T follicular helper cell (primary cell): Measurements from ENCODE around the gene CRLF1.
"Not testable (repeated sequence)": the region's sequence is repeated elsewhere in the genome, so short reads cannot be mapped to it uniquely, and the experiment has no call there.

Source experiments
- DNase-seq: peaks from one replicate; pipeline ENCODE4 v3.0.0-alpha.2; 2020; ENCODE audit warnings: low read depth

The CRLF1 gene

DNA sequence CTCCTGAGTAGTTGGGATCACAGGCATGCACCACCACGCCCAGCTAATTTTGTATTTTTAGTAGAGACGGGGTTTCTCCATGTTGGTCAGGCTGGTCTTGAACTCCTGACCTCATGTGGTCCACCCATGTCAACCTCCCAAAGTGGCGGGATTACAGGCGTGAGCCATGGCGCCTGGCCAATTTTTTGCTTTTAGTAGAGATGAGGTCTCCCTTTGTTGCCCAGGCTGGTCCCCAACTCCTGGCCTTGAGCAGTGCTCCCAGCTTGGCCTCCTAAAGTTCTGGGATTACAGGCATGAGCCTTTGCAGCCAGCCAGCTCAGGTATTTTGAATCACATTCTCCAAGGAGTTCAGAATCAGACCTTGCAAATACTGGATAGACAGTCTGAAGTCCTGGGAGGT, 13.9 kb downstream of the CRLF1 start:
- DNase-seq: not testable (repeated sequence)

GRCh38 chr19:18591735-18592385, 14.7 kb downstream of the CRLF1 start:
- DNase-seq: no peak

DNA sequence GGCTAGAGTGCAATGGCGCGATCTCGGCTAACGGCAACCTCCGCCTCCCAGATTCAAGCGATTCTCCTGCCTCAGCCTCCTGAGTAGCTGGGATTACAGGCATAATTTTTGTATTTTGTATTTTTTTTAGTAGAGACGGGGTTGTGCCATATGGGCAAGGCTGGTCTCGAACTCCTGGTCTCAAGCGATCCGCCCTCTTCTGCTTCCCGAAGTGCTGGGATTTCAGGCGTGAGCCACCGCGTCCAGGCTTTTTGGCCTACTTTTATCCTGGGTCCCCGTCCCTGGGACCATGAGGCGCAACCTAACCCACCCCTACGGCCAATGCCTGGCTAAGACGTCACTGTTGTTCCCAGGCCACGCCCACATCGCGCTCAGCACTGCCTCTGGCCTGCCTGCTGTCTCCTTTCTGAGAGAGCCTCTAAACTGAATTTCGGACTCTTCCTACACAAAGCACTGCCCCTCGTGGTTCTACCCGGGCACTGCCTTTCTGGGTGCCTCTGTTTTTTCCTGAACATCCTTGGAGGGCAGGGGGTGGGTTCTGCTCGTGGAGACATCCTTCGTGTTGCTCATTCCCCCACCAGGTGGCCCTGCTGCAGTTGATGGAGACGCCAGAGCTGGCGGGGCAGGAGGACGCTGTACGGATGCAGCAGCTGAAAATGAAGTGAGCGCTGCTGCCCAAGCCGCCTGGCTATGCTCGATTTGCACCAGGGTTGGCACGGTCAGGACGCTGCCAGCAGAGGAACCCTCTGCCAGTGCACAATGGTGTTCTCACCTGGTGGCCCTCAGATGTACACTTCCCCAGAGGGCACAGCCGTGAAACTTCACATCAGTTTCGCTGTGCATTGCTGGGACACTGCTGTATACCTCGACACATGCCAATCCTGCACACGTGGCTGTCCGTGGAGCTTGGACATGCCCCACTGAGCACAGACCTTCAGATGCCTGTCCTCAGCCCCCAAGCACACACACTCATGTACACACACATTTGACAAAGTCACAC, 16.0 kb downstream of the CRLF1 start:
- DNase-seq: no peak

DNA sequence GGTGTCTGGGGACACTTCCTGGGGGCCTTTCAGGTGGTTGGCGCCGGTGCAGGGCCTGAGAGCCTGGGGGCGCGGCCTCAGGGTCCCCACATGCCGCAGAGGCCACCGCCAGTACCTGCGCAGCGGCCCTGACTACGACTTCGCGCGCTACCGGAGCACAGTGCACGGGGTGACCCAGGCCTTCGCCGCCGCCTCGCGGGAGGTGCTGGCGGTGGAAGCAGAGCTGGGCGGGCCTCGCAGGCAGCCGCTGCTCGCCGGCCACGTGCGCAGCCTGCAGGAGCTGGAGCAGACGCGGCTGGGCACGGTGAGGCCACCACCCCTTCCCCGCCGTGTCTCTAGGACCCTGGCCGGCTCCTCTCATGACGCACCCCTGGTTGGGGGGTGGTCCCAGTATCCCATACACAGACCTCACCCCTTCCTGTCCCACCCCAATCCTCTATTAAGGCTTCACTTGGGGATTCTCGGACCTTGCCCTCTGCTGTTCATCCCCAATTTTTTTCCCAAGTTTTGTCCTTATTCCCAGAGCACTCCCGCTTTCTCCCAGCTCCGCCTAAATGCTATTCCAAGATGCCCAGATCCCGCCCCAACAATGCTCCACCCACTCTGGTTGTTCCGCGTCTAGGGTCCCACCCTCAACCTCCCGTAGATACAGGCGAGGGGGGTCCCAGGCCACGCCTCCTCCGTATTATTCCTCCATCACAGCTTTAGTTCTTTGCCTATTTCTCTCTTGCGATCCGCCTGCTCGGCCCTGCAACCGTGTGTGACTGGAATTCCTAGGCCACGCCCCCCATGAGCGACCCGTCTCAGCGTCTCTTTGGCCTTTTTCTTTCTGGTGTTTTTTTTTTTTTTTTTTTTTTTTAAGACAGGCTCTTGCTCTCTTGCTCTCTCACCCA, 17.0 kb downstream of the CRLF1 start:
- peak; percentile 58 for DNase-seq

- peak; percentile 84 for DNase-seq
Observed at GRCh38 chr19:18588611-18589379, 17.8 kb downstream of the CRLF1 start, which contains the start of gene REX1BD. REX1BD (plus strand) TSS chr19:18588798; CDS start chr19:18588802, 4 bp downstream.

GRCh38 chr19:18587962-18588610, 18.5 kb downstream of the CRLF1 start:
- no peak for DNase-seq

- DNase-seq: no peak
Observed at GRCh38 chr19:18587561-18587960, 19.0 kb downstream of the CRLF1 start.

DNA sequence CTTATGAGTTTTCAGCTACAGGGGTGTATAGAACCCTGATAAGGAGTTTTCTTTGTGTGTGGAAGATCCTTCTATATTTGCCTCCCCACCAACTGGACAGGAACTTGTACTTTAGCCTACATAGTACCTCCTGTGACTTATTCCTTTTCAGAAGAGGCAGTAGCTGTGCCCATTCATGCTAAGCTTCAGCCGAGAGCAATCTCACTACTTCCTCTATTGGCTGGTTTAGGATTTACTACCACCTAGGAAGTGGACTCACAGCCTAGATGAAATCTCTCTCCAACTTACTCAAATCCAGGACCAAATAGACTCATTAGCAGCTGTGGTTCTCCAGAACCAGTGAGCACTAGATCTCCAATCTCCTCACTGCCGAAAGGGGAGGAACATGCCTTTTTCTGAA, 20.3 kb downstream of the CRLF1 start:
- DNase-seq: no peak

DNA sequence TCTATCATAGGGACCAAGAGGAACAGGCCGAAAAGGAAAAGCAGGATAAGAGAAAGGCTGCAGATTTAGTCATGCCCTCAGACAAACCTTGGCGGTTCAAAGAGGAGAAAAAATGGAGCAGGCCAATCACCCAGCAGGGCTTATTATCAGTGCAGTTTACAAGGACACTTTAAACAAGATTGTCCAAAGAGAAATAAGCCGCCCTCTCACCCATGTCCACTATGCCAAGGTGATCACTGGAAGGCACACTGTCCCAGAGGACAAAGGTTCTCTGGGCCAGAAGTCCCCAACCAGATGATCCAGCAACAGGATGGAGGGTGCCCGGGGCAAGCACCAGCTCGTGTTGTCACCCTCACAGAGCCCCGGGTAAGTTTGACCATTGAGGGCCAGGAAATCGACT, 26.3 kb downstream of the CRLF1 start:
- DNase-seq: no peak

DNA sequence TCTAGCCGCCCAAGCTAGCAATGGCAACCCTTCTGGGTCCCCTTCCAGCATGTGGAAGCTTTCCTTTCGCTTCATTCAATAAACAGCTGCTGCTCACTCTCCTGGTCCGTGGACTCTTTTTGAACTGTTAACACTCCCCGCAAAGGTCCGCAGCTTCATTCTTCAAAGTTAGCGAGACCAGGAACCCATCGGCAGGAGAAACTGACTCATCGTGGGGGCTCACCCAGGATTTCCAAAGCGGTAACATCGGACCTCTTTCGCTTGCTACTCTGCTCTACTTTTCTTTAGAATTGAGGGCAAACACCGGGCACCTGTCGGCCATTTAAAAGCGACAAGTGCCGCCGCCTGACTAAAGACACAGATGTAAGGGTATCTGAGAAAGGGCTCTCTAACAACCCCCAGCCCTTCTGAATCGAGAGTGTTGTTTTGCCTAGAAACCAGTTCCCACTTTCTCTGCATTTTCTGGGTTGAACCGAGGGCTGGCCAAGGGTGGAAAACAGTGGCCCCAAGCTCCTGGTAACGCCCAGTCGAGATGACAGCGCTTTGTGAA, 29.2 kb downstream of the CRLF1 start:
- DNase-seq: no peak

- DNase-seq: no peak
Observed at GRCh38 chr19:18576383-18576782, 30.2 kb downstream of the CRLF1 start.

- no peak for DNase-seq
Observed at GRCh38 chr19:18574691-18575291, 31.8 kb downstream of the CRLF1 start.

- peak; percentile 98 for DNase-seq
Observed at GRCh38 chr19:18571564-18572344, 34.8 kb downstream of the CRLF1 start, which contains the start of gene UBA52. UBA52 (plus strand) TSS chr19:18571857; CDS start chr19:18573301, 1,444 bp downstream.

GRCh38 chr19:18568367-18568766, 38.2 kb downstream of the CRLF1 start:
- DNase-seq: no peak

DNA sequence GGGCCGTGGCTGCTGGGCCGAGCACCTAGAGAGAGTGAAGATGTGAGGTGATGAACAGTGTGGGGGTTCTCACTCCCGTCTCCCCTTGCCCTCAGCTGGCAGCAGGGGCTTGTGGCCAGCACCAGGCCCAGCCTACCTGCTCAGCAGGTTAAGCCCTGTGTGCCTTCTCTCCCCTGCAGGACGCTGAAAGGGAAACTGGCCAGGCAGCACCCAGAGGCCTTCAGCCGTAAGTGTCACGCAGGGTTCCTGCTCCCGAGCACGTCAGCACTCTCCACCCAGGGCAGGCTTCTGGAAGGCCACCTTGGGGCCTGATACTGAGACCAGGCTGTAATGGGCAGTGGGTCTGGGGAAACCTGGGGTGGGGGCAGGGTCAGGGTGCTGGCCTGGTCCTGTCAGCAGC, 39.6 kb downstream of the CRLF1 start:
- no peak for DNase-seq

DNA sequence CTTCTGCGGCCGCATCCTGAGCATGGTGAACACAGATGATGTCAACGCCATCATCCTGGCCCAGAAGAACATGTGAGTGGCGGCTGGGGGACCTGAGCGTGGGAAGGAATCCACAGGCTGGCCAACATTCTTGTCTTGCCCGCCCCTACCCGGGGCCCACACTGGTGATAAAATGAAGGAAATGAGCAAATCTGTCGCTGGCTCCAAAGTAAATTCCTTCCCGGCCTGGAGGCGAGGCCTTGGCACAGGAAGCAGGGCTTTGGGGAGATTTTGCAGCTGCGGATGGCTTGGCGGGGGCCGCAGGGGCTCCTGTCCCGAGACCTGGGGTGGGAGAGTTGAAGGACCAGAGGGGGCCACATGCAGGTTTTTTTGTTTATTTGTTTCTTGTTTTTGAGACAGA, 44.5 kb downstream of the CRLF1 start:
- no peak for DNase-seq

- no peak for DNase-seq
Observed at GRCh38 chr19:18559685-18560084, 46.9 kb downstream of the CRLF1 start.

DNA sequence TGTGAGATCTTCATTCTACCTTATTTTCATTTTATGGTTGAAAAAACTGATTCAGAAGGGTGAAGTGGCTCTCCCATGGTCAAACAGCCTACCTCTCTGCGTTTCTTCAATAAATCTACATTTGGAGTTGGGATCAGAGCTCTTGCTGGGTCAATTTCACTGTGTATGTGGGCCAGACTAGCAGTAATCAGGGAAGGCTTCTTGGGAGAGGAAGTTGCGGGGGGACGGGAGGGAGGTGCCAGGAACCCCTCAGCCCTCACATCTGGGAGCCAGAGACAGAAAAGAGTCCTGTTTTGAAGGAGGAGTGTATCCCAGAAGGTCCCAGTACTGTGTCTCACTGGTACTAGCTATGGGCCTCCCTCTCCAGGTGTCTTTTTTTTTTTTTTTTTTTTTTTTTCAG, 48.0 kb downstream of the CRLF1 start:
- no peak for DNase-seq

GRCh38 chr19:18558202-18558555, 48.4 kb downstream of the CRLF1 start:
- DNase-seq: no peak
